Heart right ventricle (tissue), 16 donors: ENCODE data around the gene PERM1. TPM values are rescaled to one million over a fixed set of nuclear protein-coding genes. Genes with fewer than 3 reads are reported as not detected.
"Not testable (repeated sequence)": the region's sequence is repeated elsewhere in the genome, so short reads cannot be mapped to it uniquely, and the experiment has no call there.

Experiments used
- ATAC-seq, 8 donors: fragments of 200-7000 bp; cut with Tn5 transposase; one replicate each; pipeline ENCODE4 v1.9.1; 2020; ENCODE audit warnings: mild to moderate bottlenecking in 8 of 8, moderate library complexity in 8 of 8, moderate number of reproducible peaks in 1 of 8
- DNase-seq, 2 donors: peaks; one replicate each; pipeline ENCODE4 v3.0.0-alpha.2; 2020
- H3K27ac ChIP-seq, 10 donors: fragments of 200-600 bp; sonication (generic) in 2 of 10; one replicate each; pipeline versions ENCODE4 v1.5.0 to v1.8.0; 2020 to 2022; ENCODE audit warnings: mild to moderate bottlenecking in 3 of 10
- H3K27me3 ChIP-seq, 7 donors: fragments of 200-600 bp; one replicate each; pipeline ENCODE4 v1.8.0; 2021 to 2022; ENCODE audit warnings: mild to moderate bottlenecking in 2 of 7
- H3K36me3 ChIP-seq, 9 donors: fragments of 200-600 bp; sonication (generic) in 1 of 9; one replicate each; pipeline versions ENCODE4 v1.5.0 to v1.8.0; 2020 to 2022; ENCODE audit warnings: mild to moderate bottlenecking in 2 of 9
- H3K4me1 ChIP-seq, 9 donors: fragments of 200-600 bp; sonication (generic) in 1 of 9; one replicate each; pipeline versions ENCODE4 v1.5.0 to v1.8.0; 2020 to 2022; ENCODE audit warnings: mild to moderate bottlenecking in 4 of 9
- H3K4me3 ChIP-seq, 10 donors: fragments of 200-600 bp; sonication (generic) in 2 of 10; one replicate each; pipeline versions ENCODE4 v1.5.0 to v1.8.0; 2020 to 2022; ENCODE audit warnings: mild to moderate bottlenecking in 7 of 10, moderate library complexity in 2 of 10
- H3K9me3 ChIP-seq, 11 donors: fragments of 200-600 bp in 10 of 11; sonication (generic) in 2 of 11; one replicate each; pipeline versions ENCODE4 v1.5.0 to v1.8.0; 2013 to 2022; ENCODE audit warnings: mild to moderate bottlenecking in 2 of 11, control low read depth in 1 of 11, moderate library complexity in 1 of 11
- CTCF ChIP-seq, 9 donors: fragments of 200-600 bp; sonication (generic) in 2 of 9; IDR thresholded peaks; one replicate each; pipeline versions ENCODE4 v1.5.0 to v1.8.0; 2021 to 2022; ENCODE audit warnings: antibody characterized with exemption in 9 of 9, mild to moderate bottlenecking in 5 of 9, moderate library complexity in 1 of 9
- WGBS, 2 donors: extraction: QIAGEN DNeasy Blood & Tissue Kit; methylation state at CpG; one replicate each; pipeline ENCODE4 v1.1.7; 2013; ENCODE audit warnings: inconsistent platforms in 1 of 2; 5-methylcytosine and 5-hydroxymethylcytosine counted together
- intact Hi-C, 10 donors: fragments of 100-400 bp; cut with DNase I; formaldehyde crosslinking; loops; one replicate each; pipeline versions ENCODE4 v1.11.1 to v1.14.2; 2022
- long read RNA-seq, 3 donors: library from polyadenylated mRNA; unstranded; transcript quantifications; one replicate each; pipeline ENCODE4 v2.0.0, GENCODE V29; 2020 to 2021
- polyA plus RNA-seq, 2 donors: library from polyadenylated mRNA; stranded (reverse); fragments of 200-250 nt; gene quantifications; one replicate each; pipeline ENCODE4 v1.2.3, GENCODE V29; 2013
- total RNA-seq, 10 donors: library from RNA; stranded (reverse); fragmentation: NEBNext Ultra II Directional in 3 of 10; extraction: Animal tissue kit (Norgen Biotek cat#: 25700) in 3 of 10; gene quantifications; one replicate each; pipeline versions ENCODE4 v1.2.1 to v1.2.4, GENCODE V29; 2021 to 2023
- donor health status: Arrhythmogenic right ventricular cardiomyopathy.
- donor health status: ischemic (EF 13 %, LVEDD 7.1; RV severe dilation, severe dysfunction).
- donor health status: healthy with polysubstance abuse.
- donor health status: DM: no; HTN: yes; CAD: no.
- donor health status: DM: no; HTN: no; CAD: no.
- donor health status: ischemic (EF 25% LVEDD 6.9; RV normal size, moderate dysfunction).
- donor health status: ischemic (EF 25% LVEDD 5.7; RV mildly dilated, moderate dysfunction).
- donor health status: healthy.
- donor health status: DM: yes; HTN: yes; CAD: no.
- donor health status: Ischemic cardiomyopathy.
- donor health status: ischemic (EF 35%, LVEDD 5.7; RV mildly dilated, moderate dysfunction).
- donor health status: nonischemic (EF 11% LVEDD 7.7; RV severe dilation, severe dysfunction).
- donor health status: DM: yes; HTN: yes; CAD: no.
- donor health status: PGD.
- donor health status: ischemic (EF 29% LVEDD 5.4; RV normal size, mild dysfunction).
- donor health status: nonischemic (EF 23%, LVEDD 6.1; RV moderate dilation, normal function).

Gene PERM1
- total RNA-seq = 100 to 1,000 TPM in 8 of 10 donors, 10 to 100 TPM in 2; 66.2 to 238 (median 122) TPM
- 100 to 1,000 TPM in 1 of 2 donors, 10 to 100 TPM in 1; 55.1 to 513 TPM for polyA plus RNA-seq
- long read RNA-seq, donor 1, transcript PERM1-202 (3 exons, 3,340 nt) = major isoform, 73 of 342 reads
- long read RNA-seq, donor 1, partial matches to known transcripts = 102 of 342 reads
- long read RNA-seq, donor 1, other reads (novel, unspliced or antisense) = 166 of 342 reads
- long read RNA-seq, donor 2, transcript PERM1-202 (3 exons, 3,340 nt) = major isoform, 123 of 418 reads
- long read RNA-seq, donor 2, partial matches to known transcripts = 77 of 418 reads
- long read RNA-seq, donor 2, other reads (novel, unspliced or antisense) = 215 of 418 reads
- long read RNA-seq, donor 3, transcript PERM1-202 (3 exons, 3,340 nt) = major isoform, 231 of 454 reads
- long read RNA-seq, donor 3, partial matches to known transcripts = 105 of 454 reads
- long read RNA-seq, donor 3, other reads (novel, unspliced or antisense) = 115 of 454 reads

- WGBS, 2 donors = 40% methylated on average over 27 to 28 of the region's 28 CpGs
Measured at GRCh38 chr1:981955-982558, at the start of gene PERM1. TSS of gene PERM1 (minus strand) at chr1:982093. CDS start at chr1:981029, 1,064 bp downstream.

GRCh38 chr1:1030867-1031658 lies 49.2 kb upstream of the PERM1 start:
- not testable (repeated sequence) for H3K9me3 ChIP-seq, H3K4me3 ChIP-seq, ATAC-seq, H3K27ac ChIP-seq, DNase-seq
- Histone ChIP-seq H3K36me3 (peaks cover 0 to 18% (median 0%) of the 10 kb centered on the region in 9 donors), H3K27me3 (peaks cover 0 to 46% (median 12%) of the 10 kb centered on the region in 7 donors), H3K4me1 (peaks cover 3 to 43% (median 17%) of the 10 kb centered on the region in 9 donors)
- intact Hi-C loops = loop anchor here in 2 of 10 donors (5.0 to 10.0 kb wide), 2 partner anchors 36 to 264 kb away; no protein-coding TSS in a partner anchor
- WGBS, 2 donors = 69 to 72% methylated on average over 7 of the region's 7 CpGs

More at GRCh38 chr1:981955-982558, at the start of gene PERM1:
- intact Hi-C loops = loop anchor here in 5 of 10 donors (2.0 to 5.0 kb wide), 3 partner anchors 80 to 85 kb away; no protein-coding TSS in a partner anchor
- H3K27ac ChIP-seq = peak within 1 kb of the TSS; percentile 83 to 97 (median 96)
- H3K9me3 ChIP-seq = no peaks in the 10 kb centered on the region
- peak; percentile 80 to 84 for DNase-seq
- peaks cover 0 to 25% (median 7%) of the 10 kb centered on the region in 7 donors for H3K27me3 ChIP-seq
- H3K36me3 ChIP-seq = peaks cover 0 to 4% (median 0%) of the 10 kb centered on the region in 9 donors
- ATAC-seq = peak; percentile 59 to 79 (median 74)
- H3K4me3 ChIP-seq = peak within 1 kb of the TSS; percentile 37 to 60 (median 57)
- TF ChIP-seq CTCF (IDR thresholded peaks at IDR 0.05) = no peak
- peaks cover 0 to 47% (median 3%) of the 10 kb centered on the region in 9 donors for H3K4me1 ChIP-seq

- no peak for ATAC-seq
- intact Hi-C loops = loop anchor here in 2 of 10 donors (5.0 to 10.0 kb wide), 2 partner anchors 35 to 267 kb away; no protein-coding TSS in a partner anchor
- no peak overlapping the region for H3K4me3 ChIP-seq
- H3K36me3 ChIP-seq = peaks cover 0 to 8% (median 0%) of the 10 kb centered on the region in 9 donors
- TF ChIP-seq CTCF (IDR thresholded peaks at IDR 0.05) = no peak
- H3K27ac ChIP-seq = no peak overlapping the region
- H3K4me1 ChIP-seq = peaks cover 11 to 60% (median 24%) of the 10 kb centered on the region in 9 donors
- no peaks in the 10 kb centered on the region for H3K9me3 ChIP-seq
- WGBS, 2 donors = 85 to 89% methylated on average over 17 of the region's 17 CpGs
- peaks cover 0 to 24% (median 0%) of the 10 kb centered on the region in 7 donors for H3K27me3 ChIP-seq
- DNase-seq = no peak
Measured at GRCh38 chr1:1027791-1028190, 45.9 kb upstream of the PERM1 start.

- no peak overlapping the region for H3K27ac ChIP-seq
- H3K27me3 ChIP-seq = peaks cover 0 to 24% (median 0%) of the 10 kb centered on the region in 7 donors
- peaks cover 6 to 59% (median 21%) of the 10 kb centered on the region in 9 donors for H3K4me1 ChIP-seq
- peaks cover 0 to 9% (median 0%) of the 10 kb centered on the region in 9 donors for H3K36me3 ChIP-seq
- WGBS, 2 donors = 71% methylated on average over 21 of the region's 21 CpGs
- TF ChIP-seq CTCF (IDR thresholded peaks at IDR 0.05) = no peak
- DNase-seq = no peak
- H3K9me3 ChIP-seq = no peaks in the 10 kb centered on the region
- H3K4me3 ChIP-seq = no peak overlapping the region
- intact Hi-C loops = loop anchor here in 2 of 10 donors (5.0 to 10.0 kb wide), 2 partner anchors 35 to 268 kb away; no protein-coding TSS in a partner anchor
- no peak for ATAC-seq
Measured at GRCh38 chr1:1026599-1027413, 44.9 kb upstream of the PERM1 start.
